Activated CD4-positive, alpha-beta T cell treated with anti-CD3 and anti-CD28 coated beads, Interleukin-2, amount 10 ng/mL, durations not matched to agents 24 days and 14 days (primary cell): ENCODE measurements around the gene PRAMEF12. TPM values are rescaled to one million over a fixed set of nuclear protein-coding genes. Genes with fewer than 3 reads are reported as not detected.

Source experiments
- total RNA-seq: library from RNA; stranded (reverse); gene quantifications from 2 replicates; pipeline ENCODE4 v1.2.3, GENCODE V29; 2022

The PRAMEF12 gene
- total RNA-seq, 1 donor from 2014 or later, result not detected

Other genes starting within 250 kb of the PRAMEF12 start
- 66.4 and 69.2 TPM in 2 replicates for gene DHRS3, start 155.5 kb upstream of the PRAMEF12 start, total RNA-seq
- gene AADACL4, start 129.7 kb upstream of the PRAMEF12 start, total RNA-seq, result not detected in 2 replicates
- not detected in 2 replicates for gene AADACL3, start 57.6 kb upstream of the PRAMEF12 start, total RNA-seq
- not detected in 2 replicates for gene CFAP107, start 27.5 kb upstream of the PRAMEF12 start, total RNA-seq
- gene PRAMEF1, start 17.7 kb downstream of the PRAMEF12 start, total RNA-seq, result not detected in 2 replicates
- gene PRAMEF11, start 57.7 kb downstream of the PRAMEF12 start, total RNA-seq, result not detected in 2 replicates
- not detected in 2 replicates for gene HNRNPCL1, start 75.0 kb downstream of the PRAMEF12 start, total RNA-seq
- gene PRAMEF2, start 83.3 kb downstream of the PRAMEF12 start, total RNA-seq, result not detected in 2 replicates
- not detected in 2 replicates for gene PRAMEF4, start 112.5 kb downstream of the PRAMEF12 start, total RNA-seq
- not detected in 2 replicates for gene PRAMEF10, start 124.5 kb downstream of the PRAMEF12 start, total RNA-seq
- gene PRAMEF7, start 142.9 kb downstream of the PRAMEF12 start, total RNA-seq, result not detected in 2 replicates
- not detected in 2 replicates for gene PRAMEF6, start 173.8 kb downstream of the PRAMEF12 start, total RNA-seq